OCI-LY3 (cell line): Measurements from ENCODE around the gene MT1G.

Experiments
- H2AFZ ChIP-seq: fragments of 200-600, 300-600 bp; shearing (Covaris generic); 2 replicates; pipeline ENCODE4 v1.6.0; 2014; ENCODE audit warnings: antibody characterized with exemption, low read depth, low read length
- H3K27ac ChIP-seq: fragments of 200-600, 300-600 bp; sonication (generic); 2 replicates; pipeline ENCODE4 v1.5.1; 2014; ENCODE audit warnings: mild to moderate bottlenecking, low read length, moderate library complexity, mixed read lengths
- H3K27me3 ChIP-seq: fragments of 200-600, 300-600 bp; sonication (generic); 2 replicates; pipeline ENCODE4 v1.6.1; 2014; ENCODE audit warnings: low read depth, low read length, mixed read lengths
- H3K36me3 ChIP-seq: fragments of 200-600, 300-600 bp; sonication (generic); replicated peaks from 2 replicates; pipeline ENCODE3; 2014; ENCODE audit warnings: low read depth, low read length, mixed read lengths
- H3K4me1 ChIP-seq: fragments of 300-600, 200-600 bp; sonication (generic); 2 replicates; pipeline ENCODE4 v1.6.1; 2014; ENCODE audit warnings: low read length, mixed read lengths
- H3K4me2 ChIP-seq: fragments of 200-600, 300-600 bp; sonication (generic); 2 replicates; pipeline ENCODE4 v1.6.1; 2014; ENCODE audit warnings: low read length, mixed read lengths
- H3K4me3 ChIP-seq: fragments of 300-600, 200-600 bp; sonication (generic); 2 replicates; pipeline ENCODE4 v1.5.1; 2014; ENCODE audit warnings: antibody characterized with exemption, mild to moderate bottlenecking, low read length, moderate library complexity
- H3K79me2 ChIP-seq: fragments of 300-600, 200-600 bp; shearing (Covaris generic); 2 replicates; pipeline ENCODE4 v1.6.1; 2014; ENCODE audit warnings: mild to moderate bottlenecking, low read length, mixed read lengths
- H3K9ac ChIP-seq: fragments of 300-600, 200-600 bp; shearing (Covaris generic); 2 replicates; pipeline ENCODE4 v1.6.0; 2014; ENCODE audit warnings: mild to moderate bottlenecking, low read length, moderate library complexity
- H3K9me3 ChIP-seq: fragments of 200-600, 300-600 bp; shearing (Covaris generic); 2 replicates; pipeline ENCODE4 v1.6.1; 2014; ENCODE audit warnings: low read length, mixed read lengths; ENCODE audit not compliant: insufficient read depth
- H4K20me1 ChIP-seq: fragments of 200-600, 300-600 bp; sonication (generic); 2 replicates; pipeline ENCODE4 v1.6.1; 2016; ENCODE audit warnings: low read length, mixed read lengths; ENCODE audit not compliant: insufficient read depth
- EZH2phosphoT487 ChIP-seq: fragments of 200-600 bp; shearing (Covaris generic); IDR thresholded peaks from 2 replicates; pipeline ENCODE4 v1.6.1; 2018; ENCODE audit warnings: antibody characterized with exemption, mixed run types, low read depth
- TF ChIP-seq, protein P1 (sequence below): fragments of 200-600, 300-600 bp; sonication (generic); IDR thresholded peaks from 2 replicates; pipeline ENCODE4 v1.5.1; 2014; ENCODE audit warnings: antibody characterized with exemption, low read length, low read depth

MT1G gene

DNA sequence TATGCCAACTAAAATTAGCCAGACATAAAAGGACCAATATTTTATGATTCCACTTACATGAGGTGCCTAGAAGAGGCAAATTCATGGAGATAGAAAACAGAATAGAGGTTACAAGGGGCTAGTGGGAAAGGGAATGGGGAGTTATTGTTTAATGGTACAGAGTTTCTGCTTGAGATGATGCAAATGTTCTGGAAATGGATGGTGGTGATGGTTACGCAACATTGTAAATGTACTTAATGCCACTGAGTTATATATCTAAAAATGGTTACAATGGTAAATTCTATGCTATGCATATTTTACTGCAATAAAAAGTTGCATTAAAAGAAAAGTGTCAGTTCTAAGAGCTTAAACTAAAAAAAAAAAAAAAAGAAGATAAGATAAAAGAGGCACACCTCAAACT is 32.3 kb upstream of the MT1G start:
- H3K9ac ChIP-seq: no peak overlapping the region
- H4K20me1 ChIP-seq: no peaks in the 10 kb centered on the region
- H2AFZ ChIP-seq: no peak overlapping the region
- no peaks in the 10 kb centered on the region for H3K79me2 ChIP-seq
- no peak overlapping the region for H3K4me3 ChIP-seq
- TF ChIP-seq, protein P1, sequence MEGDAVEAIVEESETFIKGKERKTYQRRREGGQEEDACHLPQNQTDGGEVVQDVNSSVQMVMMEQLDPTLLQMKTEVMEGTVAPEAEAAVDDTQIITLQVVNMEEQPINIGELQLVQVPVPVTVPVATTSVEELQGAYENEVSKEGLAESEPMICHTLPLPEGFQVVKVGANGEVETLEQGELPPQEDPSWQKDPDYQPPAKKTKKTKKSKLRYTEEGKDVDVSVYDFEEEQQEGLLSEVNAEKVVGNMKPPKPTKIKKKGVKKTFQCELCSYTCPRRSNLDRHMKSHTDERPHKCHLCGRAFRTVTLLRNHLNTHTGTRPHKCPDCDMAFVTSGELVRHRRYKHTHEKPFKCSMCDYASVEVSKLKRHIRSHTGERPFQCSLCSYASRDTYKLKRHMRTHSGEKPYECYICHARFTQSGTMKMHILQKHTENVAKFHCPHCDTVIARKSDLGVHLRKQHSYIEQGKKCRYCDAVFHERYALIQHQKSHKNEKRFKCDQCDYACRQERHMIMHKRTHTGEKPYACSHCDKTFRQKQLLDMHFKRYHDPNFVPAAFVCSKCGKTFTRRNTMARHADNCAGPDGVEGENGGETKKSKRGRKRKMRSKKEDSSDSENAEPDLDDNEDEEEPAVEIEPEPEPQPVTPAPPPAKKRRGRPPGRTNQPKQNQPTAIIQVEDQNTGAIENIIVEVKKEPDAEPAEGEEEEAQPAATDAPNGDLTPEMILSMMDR: no peak
- no peak for TF ChIP-seq EZH2phosphoT487
- H3K36me3 ChIP-seq: no peaks in the 10 kb centered on the region
- H3K4me1 ChIP-seq: peaks cover 8% of the 10 kb centered on the region
- no peaks in the 10 kb centered on the region for H3K27me3 ChIP-seq
- no peak overlapping the region for H3K27ac ChIP-seq
- no peak overlapping the region for H3K4me2 ChIP-seq
- H3K9me3 ChIP-seq: no peaks in the 10 kb centered on the region

- Histone ChIP-seq H3K4me1 (peaks cover 8% of the 10 kb centered on the region), H2AFZ (no peak overlapping the region), H3K27me3 (no peaks in the 10 kb centered on the region), H3K36me3 (no peaks in the 10 kb centered on the region), H4K20me1 (no peaks in the 10 kb centered on the region), H3K9ac (no peak overlapping the region), H3K4me2 (no peak overlapping the region), H3K4me3 (no peak overlapping the region), H3K79me2 (no peaks in the 10 kb centered on the region), H3K9me3 (no peaks in the 10 kb centered on the region), H3K27ac (no peak overlapping the region)
- no peak for TF ChIP-seq EZH2phosphoT487
- TF ChIP-seq, protein P1: no peak
Observed at GRCh38 chr16:56697456-56698155, 29.7 kb upstream of the MT1G start.

- no peaks in the 10 kb centered on the region for H3K9me3 ChIP-seq
- H3K4me3 ChIP-seq: no peak overlapping the region
- H3K27ac ChIP-seq: no peak overlapping the region
- no peak overlapping the region for H3K9ac ChIP-seq
- no peaks in the 10 kb centered on the region for H3K27me3 ChIP-seq
- H3K36me3 ChIP-seq: no peaks in the 10 kb centered on the region
- TF ChIP-seq, protein P1: no peak
- no peak for TF ChIP-seq EZH2phosphoT487
- no peaks in the 10 kb centered on the region for H3K4me1 ChIP-seq
- H2AFZ ChIP-seq: no peak overlapping the region
- H3K79me2 ChIP-seq: no peaks in the 10 kb centered on the region
- H4K20me1 ChIP-seq: no peaks in the 10 kb centered on the region
- H3K4me2 ChIP-seq: no peak overlapping the region
Observed at GRCh38 chr16:56695246-56695645, 27.4 kb upstream of the MT1G start.

GRCh38 chr16:56691885-56692284 is 24.0 kb upstream of the MT1G start:
- TF ChIP-seq EZH2phosphoT487: no peak
- TF ChIP-seq, protein P1: no peak
- Histone ChIP-seq H4K20me1 (no peaks in the 10 kb centered on the region), H3K4me2 (no peak overlapping the region), H2AFZ (no peak overlapping the region), H3K9me3 (no peaks in the 10 kb centered on the region), H3K4me3 (no peak overlapping the region), H3K27ac (no peak overlapping the region), H3K9ac (no peak overlapping the region), H3K27me3 (no peaks in the 10 kb centered on the region; the same call in 1 of the 2 replicates), H3K36me3 (no peaks in the 10 kb centered on the region), H3K4me1 (no peaks in the 10 kb centered on the region), H3K79me2 (no peaks in the 10 kb centered on the region)
